ENCODE data around the gene AGER.
"Not testable (repeated sequence)": the region's sequence is repeated elsewhere in the genome, so short reads cannot be mapped to it uniquely, and the experiment has no call there.

AGER gene

GRCh38 chr6:32184084-32184640 is at the start of gene AGER:
AGER (minus strand) TSS chr6:32184253; CDS start chr6:32184222, 31 bp downstream.
- no peak for DNase-seq (ENCODE audit: low read depth in 2 of 2)

- DNase-seq (ENCODE audit: low read depth in 2 of 2): no peak
These were observed 42.4 kb upstream of the AGER start for GRCh38 chr6:32226434-32226833.

GRCh38 chr6:32224696-32225095 is 40.6 kb upstream of the AGER start:
- no peak for DNase-seq (ENCODE audit: low read depth in 2 of 2)

- no peak for DNase-seq (ENCODE audit: low read depth in 2 of 2)
These were observed 39.5 kb upstream of the AGER start, which contains the start of gene NOTCH4 for GRCh38 chr6:32223258-32224235. NOTCH4 (minus strand) TSS chr6:32224067; CDS start chr6:32223928, 139 bp downstream.

- no peak for DNase-seq (ENCODE audit: low read depth in 2 of 2)
These were observed 38.5 kb upstream of the AGER start for GRCh38 chr6:32222333-32223230.

GRCh38 chr6:32220021-32220420 is 36.0 kb upstream of the AGER start:
- no peak for DNase-seq (ENCODE audit: low read depth in 2 of 2)

- DNase-seq (ENCODE audit: low read depth in 2 of 2): no peak
These were observed 34.1 kb upstream of the AGER start for GRCh38 chr6:32218167-32218566.

GRCh38 chr6:32216998-32217397 is 32.9 kb upstream of the AGER start:
- no peak for DNase-seq (ENCODE audit: low read depth in 2 of 2)

GRCh38 chr6:32216285-32216684 is 32.2 kb upstream of the AGER start:
- DNase-seq (ENCODE audit: low read depth in 2 of 2): no peak

GRCh38 chr6:32215617-32216016 is 31.6 kb upstream of the AGER start:
- DNase-seq (ENCODE audit: low read depth in 2 of 2): no peak

GRCh38 chr6:32214126-32214525 is 30.1 kb upstream of the AGER start:
- no peak for DNase-seq (ENCODE audit: low read depth in 2 of 2)

GRCh38 chr6:32213649-32214048 is 29.6 kb upstream of the AGER start:
- DNase-seq (ENCODE audit: low read depth in 2 of 2): no peak

GRCh38 chr6:32212076-32212760 is 28.2 kb upstream of the AGER start:
- no peak for DNase-seq (ENCODE audit: low read depth in 2 of 2)

GRCh38 chr6:32211432-32211831 is 27.4 kb upstream of the AGER start:
- DNase-seq (ENCODE audit: low read depth in 2 of 2): not testable (repeated sequence)

GRCh38 chr6:32210191-32210601 is 26.1 kb upstream of the AGER start:
- no peak for DNase-seq (ENCODE audit: low read depth in 2 of 2)

GRCh38 chr6:32208996-32209395 is 24.9 kb upstream of the AGER start:
- no peak for DNase-seq (ENCODE audit: low read depth in 2 of 2)

GRCh38 chr6:32204268-32204715 is 20.2 kb upstream of the AGER start:
- no peak for DNase-seq (ENCODE audit: low read depth in 2 of 2)

- no peak for DNase-seq (ENCODE audit: low read depth in 2 of 2)
These were observed 19.6 kb upstream of the AGER start for GRCh38 chr6:32203426-32204267.

- no peak for DNase-seq (ENCODE audit: low read depth in 2 of 2)
These were observed 18.1 kb upstream of the AGER start for GRCh38 chr6:32202186-32202585.

GRCh38 chr6:32200711-32201475 is 16.8 kb upstream of the AGER start:
- DNase-seq (ENCODE audit: low read depth in 2 of 2): no peak

Measured in stimulated activated CD4-positive, alpha-beta T cell treated with anti-CD3 and anti-CD28 coated beads, Interleukin-15, amount 100 ng/mL, for 48 hours (primary cell).